HG03469 (cell line): ENCODE measurements around the gene GABRA5.
"Not testable (repeated sequence)": the region's sequence is repeated elsewhere in the genome, so short reads cannot be mapped to it uniquely, and the experiment has no call there.

Experiments
- ATAC-seq: cut with Tn5 transposase; IDR thresholded peaks from one replicate; pipeline ENCODE4 v1.9.1; 2021; ENCODE audit warnings: mild to moderate bottlenecking, moderate library complexity, moderate number of reproducible peaks; ENCODE audit not compliant: unreplicated experiment

GABRA5 gene

DNA sequence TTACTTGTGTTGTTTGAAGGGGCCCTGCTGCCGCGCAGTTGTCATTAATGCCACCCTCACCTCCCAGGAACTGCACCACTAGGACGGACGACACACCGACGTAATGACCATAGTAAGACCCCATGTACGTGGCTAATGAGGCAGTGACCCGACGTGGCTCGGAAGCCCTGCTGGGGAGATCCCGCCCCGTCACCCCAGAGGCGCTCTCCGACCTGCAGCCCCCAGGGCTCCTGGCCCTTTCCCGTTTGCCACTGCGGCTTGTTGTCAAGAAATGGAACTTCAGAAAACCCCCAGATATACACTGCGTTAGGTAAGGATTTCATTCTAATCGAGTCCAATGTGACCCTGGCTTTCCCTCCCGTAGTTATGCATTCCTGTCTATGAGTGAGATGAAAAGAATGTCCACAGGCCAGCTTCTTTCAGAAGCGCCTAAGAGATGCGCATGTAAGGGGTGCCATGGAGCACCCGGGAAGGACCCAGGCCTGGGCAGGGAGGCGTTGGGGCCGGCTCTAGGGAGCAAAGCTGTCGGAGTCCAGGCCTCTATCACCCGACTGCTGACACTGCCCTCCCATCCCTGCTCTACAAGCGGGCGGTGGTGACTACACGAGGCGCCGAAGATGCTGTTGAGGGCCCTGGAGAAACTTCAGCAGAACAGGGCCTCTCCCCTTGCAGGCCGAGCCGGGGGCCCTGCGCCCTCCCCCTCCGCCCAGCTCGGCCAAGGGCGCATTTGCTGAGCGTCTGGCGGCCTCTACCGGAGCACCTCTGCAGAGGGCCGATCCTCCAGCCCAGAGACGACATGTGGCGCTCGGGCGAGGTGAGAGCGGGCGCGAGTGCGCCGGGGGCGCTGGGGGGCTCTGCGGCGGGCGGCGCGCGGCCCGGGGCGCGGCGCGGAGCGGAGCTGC lies at the start of gene GABRA5:
Gene GABRA5 (plus strand): TSS at position 765 of the 902 bp plus-strand sequence. CDS start 2,187 bp downstream, outside the sequence.
- no peak for ATAC-seq

DNA sequence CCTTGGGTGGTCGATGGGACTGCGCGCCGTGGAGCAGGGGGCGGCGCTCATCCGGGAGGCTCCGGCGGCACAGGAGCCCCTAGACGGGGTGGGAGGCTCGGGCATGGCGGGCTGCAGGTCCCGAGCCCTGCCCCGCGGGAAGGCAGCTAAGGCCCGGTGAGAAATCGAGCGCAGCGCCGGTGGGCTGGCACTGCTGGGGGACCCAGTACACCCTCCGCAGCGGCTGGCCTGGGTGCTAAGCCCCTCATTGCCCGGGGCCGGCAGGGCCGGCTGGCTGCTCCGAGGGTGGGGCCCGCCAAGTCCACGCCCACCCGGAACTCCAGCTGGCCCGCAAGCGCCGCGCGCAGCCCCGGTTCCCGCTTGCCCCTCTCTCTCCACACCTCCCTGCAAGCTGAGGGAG lies 35.7 kb upstream of the GABRA5 start:
- ATAC-seq = not testable (repeated sequence)

DNA sequence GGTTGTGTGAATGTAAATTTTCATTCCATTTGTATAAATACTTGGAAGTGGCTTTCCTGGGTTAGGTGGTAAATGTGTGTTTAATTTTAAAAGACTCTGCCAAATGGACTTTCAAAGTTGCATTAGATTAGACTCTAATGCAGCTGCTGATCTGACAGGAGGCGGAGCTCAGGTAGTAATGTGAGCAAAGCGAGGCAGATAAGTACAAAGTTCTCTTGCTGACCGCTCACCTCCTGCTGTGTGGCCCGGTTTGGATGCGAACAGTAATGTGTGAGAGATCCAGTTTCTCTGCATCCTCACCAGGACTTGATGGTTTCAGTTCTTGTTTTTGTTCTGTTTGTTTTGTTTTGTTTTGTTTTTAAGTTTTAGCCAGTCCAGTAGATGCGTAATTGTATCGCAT lies 34.9 kb upstream of the GABRA5 start:
- no peak for ATAC-seq

DNA sequence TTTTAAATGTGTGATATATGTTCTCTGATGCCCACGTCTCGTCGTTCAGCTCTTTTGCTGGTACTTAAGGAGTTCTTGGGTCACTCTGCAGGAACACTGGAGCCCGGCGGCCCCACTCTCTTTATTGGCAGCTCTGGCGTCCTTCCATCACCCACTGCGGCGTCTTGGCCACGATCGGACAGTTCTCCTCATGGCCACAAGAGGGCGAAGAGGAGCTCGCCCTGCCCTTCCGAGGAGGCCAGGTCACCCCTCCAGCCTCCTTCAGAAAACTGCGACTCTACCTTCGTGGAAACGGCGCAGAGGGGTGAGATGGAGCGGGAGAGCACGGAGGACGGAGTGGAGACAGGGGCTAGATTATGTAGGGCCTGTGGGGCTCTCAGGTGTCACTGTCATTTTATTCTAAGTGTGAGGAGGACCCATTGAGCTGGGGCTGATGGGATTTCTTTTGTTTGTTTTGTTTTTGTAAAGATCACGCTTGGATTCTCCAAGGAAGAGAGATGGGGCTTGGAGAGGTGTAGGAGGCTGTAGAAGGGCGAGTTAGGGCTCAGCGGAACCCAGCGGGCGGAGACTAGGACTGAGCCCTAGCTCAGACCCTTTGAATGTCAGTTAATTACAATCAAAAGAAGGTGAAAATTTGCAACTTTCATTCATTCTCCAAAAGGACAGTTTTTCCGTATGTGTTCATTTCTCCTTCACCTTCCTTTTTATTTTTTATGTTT lies 28.0 kb upstream of the GABRA5 start:
- ATAC-seq = no peak

DNA sequence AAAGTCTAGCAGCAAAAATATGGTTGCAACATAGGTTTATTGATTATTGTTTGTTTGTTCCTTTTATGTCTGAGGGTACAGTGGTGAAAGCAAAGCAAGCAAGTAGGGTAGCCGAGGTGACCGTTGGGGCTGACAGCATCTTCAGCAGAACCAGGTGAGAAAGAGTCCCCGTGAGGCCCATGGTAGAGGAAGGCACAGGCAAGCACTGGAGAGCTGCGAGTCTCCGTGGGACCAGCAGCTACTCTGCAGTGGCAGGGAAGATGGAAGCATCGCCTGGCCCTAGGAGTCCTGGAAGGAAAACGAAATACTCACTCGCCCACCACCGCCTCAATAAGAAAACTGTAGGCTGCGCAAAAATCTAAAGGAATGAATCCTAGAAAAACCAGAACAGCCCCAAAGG lies 25.3 kb upstream of the GABRA5 start:
- no peak for ATAC-seq

DNA sequence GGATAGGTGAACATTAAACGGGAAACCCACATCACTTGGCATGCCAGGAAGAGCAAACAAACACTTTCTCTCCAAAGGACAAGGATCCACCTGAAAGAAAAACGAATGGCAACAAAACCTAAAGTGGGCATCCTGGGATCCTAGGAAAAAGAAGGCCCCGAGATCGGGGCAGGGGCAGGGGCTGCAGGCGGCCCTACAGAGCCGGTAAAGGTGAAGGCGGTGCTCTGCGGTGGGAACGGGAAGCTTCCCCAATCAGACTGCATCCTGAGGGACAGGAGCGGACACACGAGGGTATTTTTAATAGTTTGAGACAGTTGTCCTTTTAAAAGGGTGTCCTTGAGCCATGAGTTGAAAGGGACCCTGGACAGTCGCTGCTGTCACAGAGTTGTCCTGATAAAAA lies 24.9 kb upstream of the GABRA5 start:
- no peak for ATAC-seq

DNA sequence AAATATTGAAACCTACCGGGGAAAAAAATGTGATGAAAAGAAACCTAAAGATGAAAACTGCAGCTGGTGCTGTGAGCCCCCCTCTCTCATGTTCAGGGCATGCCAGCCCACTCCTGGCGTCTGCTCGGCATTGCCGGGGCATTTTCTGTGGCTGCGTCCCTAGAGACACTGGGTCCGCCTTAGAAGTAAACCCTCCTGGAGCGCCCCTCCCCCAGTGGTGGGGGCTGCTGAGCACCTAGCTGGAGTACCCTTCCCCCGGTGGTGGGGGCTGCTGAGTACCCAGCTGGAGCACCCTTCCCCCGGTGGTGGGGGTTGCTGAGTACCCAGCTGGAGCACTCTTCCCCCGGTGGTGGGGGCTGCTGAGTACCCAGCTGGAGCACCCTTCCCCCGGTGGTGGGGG lies 24.5 kb upstream of the GABRA5 start:
- no peak for ATAC-seq

DNA sequence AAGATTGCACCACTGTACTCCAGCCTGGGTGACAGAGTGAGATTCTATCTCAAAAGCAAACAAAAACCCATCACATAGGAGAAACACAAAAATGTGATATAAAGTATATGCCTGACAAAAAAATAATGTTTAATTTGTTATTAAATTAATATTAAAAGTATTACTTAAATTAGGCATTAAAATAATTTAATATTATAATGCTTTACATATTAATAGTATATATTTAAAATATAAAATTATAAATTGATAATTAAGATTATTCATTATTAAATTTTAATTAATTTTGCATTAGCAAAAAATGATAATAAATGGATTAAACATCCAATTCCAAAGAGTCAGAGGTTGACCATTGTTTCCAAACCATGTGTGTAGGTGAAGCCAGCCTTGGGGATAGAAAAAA lies 22.0 kb upstream of the GABRA5 start:
- ATAC-seq = no peak

DNA sequence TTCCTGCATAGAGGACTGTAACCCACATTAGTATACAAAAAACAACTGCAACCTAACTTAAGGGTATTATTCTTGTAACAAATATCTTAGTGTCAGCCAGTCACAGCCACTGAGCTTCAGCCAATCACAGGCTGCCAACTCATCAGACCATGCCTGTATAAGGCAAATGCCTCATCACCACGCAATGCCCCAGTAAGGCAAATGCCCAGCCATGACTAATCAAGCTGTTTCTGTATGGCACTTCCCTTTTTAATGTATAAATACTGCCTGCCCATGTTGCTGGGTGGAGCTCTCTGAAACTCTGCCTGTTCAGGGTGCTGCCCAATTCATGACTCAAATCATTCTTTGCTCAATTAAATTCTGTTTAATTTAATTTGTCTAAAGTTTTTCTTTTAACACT lies 18.4 kb upstream of the GABRA5 start:
- ATAC-seq = no peak

DNA sequence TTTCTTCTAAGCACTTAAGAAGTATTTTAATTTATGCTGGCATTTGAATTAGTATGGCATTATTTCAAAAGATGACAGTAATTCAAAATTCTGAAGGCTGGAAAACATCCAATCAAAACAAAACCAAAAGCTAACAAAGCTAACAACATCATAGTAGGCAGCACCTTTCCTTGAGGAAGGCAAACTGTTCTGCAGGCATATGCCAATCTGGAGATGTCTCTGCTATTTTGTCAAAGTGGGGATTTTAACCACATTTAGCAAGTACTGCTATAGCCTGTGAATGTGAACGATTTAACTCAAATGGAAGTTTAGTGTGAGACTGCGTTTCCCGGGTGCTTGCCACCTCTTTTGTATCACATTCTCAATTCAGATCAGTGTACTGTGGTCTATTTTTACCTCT lies 16.7 kb upstream of the GABRA5 start:
- no peak for ATAC-seq

DNA sequence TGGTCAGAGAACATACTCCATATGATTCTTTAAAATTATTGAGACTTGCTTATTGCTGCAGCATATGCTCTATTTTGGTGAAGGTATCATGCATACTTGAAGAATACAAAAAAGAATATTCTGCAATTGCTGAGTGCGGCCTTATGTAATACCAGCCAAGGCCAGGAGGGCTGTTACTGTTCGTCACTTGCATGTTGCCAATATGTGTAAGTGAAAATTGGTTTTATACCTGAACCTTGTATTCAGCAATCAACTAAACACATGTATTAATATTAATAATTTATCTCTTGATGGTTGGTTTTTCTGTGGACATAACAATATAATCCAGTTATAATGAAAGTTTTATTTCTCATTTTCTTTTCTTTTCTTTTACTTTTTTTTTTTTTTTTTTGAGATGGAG lies 13.9 kb upstream of the GABRA5 start:
- no peak for ATAC-seq

DNA sequence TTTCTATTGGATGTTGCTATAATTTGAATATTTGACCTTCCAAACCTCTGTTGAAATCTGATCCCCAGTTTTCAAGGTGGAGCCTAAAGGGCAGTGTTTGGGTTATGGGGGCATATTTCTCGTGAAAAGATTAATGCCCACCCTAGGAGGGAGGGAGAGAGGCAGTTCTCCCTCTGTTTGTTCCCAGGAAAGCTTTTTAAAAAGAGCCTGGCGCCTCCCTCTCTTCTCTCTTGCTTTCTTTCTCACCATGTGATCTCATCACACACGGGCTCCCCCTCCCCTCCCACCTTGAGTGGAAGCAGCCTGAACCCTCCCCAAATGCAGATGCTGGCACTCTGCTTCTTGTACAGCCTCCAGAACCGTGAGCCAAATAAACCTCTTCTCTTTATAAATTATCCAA lies 12.4 kb upstream of the GABRA5 start:
- no peak for ATAC-seq

DNA sequence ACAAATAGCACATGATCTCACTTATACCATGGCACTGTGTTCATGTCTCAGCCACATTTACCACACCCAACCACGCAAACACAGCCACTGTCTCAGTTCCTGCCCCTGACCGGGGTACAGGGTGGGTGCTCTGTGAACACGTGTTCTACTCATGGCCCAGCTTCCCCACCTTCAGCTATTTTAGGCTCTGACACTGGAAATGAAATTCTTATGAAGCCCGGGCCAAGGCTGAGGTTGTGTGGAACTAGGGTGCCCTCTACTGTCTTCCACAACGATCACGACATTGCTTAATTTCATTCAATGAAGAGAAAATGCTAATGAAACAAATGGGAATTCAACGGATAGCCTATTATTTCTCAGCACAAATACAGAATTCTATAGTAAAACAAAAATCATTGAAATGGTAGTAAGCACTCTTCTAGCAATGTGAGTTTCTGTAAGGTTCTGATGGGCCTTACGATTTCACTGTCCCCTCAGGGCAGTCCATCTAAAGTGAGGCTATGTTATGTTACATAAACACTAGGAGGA lies 2.1 kb upstream of the GABRA5 start:
- ATAC-seq = no peak

DNA sequence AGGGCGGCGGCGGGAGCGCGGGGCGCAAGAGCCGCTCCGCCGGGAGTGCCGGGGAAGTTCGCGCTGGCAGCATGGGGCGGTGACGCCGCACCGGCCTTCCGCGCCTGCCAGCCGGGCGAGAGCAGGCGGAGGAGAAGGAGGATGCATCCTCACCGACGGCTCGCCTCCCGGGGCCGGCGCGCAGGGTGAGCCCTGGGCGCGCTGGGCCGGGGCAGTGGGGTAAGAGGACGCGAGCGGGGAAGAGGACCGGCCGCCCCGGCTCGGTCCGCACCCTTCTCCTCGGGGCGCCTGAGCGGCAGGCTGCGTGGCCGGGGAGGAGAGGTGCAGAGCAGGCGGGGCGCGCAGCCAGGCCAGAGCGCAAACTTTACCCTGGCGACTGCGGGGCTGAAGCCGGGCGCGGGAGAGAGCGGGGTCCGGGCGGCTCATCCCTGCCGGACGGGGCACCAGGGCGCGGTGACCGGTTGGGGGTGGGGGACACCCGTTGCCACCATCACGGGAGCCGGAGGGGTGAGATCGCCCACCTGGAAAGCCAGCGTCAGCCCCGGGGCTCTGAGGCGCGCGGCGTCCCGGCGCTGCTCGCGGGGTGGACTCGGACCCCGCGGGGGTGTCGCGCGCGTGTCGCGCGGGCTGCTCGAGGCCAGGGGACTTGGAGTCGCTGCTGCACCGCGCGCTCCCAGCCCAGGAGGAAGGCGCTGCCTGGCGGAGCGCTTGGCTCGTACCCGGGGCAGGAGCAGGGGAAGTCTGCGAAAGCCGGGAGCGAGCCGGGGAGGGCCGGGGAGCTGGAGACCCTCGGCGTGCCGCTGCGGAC lies 542 bp downstream of the GABRA5 start:
- ATAC-seq = no peak

DNA sequence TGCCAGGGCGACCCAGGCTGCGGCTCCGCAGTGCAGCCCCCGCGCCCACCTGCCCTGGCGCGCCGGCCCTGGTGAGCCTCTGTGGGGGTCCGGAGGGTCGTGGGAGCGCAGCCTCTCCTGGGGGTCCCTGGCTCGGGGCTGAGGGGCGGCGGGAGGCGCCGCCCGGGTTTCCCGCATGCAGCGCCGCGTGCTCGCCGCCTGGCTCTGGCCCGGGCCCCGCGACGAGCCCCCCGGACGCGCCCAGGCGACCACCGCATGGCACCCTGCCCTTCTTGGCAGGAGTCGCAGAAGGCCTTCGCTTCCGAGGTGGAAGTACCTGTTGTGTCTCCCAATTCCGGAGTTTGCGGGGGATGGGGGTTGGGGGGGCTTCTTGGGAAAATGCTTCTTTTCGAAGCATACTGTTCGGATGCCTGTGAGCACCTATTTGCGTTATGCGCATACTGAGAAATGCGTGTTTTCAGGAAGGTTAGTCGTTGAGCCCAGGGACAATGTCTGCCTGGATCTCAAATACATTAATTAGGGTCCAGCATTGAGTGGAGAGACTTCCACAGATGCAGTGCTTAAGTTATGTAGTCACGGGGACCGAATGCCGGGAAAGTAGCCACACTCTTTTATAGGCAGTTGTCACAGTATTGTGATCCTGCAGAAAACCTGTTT lies 1.3 kb downstream of the GABRA5 start:
- no peak for ATAC-seq

DNA sequence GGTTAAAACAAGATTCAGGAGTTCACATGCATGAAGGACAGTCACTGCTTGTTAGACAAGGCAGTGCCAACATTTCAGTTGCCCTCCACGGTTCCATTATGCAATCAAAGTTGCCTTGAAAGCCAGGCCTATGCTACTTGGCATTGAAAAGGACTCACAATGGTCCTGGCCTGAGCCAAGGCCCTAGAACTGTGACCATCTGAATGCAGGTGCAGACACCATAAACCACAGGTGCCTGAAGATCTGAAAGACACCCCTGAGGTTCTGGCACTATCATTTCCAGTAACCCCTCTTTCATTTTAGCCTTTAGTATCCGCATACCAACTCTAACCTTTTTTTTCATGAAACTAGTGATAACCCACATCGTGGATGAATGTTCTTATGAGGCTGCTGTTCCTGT lies 2.8 kb downstream of the GABRA5 start:
- ATAC-seq = no peak

DNA sequence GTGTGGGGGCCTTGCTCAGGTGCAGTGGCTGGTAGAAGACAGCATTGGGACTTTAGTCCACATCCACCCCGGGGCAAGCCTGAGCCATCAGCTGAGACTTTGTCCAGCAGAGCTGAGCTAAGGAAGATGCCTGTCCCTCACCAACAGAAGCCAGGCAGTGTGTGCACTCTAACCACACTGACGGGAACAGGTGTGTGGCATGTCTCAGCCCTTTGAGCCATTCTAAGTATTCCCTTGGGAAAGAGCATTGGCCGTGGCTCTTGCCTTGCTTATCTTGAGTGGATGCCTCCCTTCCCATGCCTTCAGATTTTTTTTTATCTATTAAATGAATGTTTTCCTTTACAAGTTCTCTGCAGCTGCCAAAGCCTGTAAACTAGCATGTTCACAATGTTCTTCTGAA lies 3.5 kb downstream of the GABRA5 start:
- ATAC-seq = no peak

DNA sequence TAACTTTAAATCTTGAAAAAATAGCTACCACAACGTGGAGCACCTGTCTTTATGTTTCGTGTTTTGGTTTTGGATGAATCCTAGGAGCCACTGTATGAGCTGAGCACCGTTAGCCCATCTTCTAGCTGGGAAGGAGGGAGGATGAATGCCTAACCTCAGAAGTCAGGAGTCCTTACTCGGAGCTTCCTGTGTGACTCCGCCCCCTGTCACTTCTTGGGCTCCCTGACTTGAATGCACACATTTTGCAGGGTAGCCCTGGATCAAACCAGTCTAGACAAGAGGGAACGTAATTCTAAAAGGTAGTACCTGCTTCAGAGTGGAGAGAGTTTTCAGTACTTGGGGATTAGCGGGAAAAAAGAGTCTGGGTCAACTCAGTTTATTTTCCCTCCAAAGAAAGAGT lies 5.3 kb downstream of the GABRA5 start:
- no peak for ATAC-seq

DNA sequence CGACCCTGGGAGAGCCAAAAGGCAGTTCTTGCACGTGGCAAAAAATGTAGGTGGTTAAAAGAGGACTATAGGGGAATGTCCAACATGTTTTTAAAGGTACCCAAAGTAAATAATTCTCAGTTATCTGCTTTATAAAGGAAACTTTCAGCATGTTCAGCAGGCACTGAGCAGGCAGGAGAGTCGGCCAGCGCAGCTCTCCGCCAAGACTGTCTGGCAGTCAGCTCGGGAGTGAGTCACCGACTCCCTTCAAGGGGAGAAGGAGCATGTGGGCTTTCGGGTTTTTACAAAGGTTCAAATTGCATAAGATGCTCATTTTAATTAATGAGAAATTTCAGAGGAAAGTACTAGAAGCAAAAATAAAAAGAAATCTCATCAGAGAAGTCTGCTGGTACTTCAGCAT lies 7.0 kb downstream of the GABRA5 start:
- ATAC-seq = no peak

DNA sequence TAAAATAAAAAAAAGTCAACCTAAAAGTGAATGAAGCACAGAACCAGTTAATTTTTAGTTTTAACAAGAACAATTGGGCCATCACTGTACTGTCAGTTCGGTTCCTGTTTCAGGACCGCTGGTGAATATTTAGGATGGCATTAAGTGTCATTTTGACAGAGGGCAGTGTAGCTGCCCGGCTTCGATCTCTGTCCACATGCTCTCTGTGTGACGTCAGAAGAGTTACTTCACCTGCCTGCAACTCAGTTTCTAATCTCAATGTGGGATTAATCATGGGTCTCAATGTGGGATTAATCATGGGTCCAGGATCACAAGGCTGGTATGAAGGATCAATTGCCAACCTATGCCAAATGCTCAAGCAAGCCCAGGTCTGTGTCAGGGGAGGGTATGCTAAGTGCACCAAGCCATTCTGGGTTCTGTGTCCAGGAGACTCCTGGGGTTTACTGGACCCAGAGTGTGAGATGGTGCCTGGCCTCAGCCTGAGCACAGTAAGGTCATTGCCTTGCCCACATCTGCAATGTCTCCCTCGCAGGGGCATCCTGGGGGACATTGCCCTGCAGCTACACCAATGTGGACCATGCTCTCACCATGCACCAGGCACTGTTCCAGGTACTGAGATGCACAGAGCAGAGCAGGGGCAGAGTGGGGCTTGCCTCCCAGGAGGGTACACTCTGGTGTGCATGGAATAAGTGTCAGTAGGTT lies 8.1 kb downstream of the GABRA5 start:
- ATAC-seq = no peak
